ENCODE data around the gene SELENOF.

- no peak for TF ChIP-seq POLR2A (IDR thresholded peaks at IDR 0.05; ENCODE audit: low read length)
- TF ChIP-seq GATA1 (IDR thresholded peaks at IDR 0.05; ENCODE audit: low read depth, low read length) = no peak
These were observed 28.1 kb upstream of the SELENOF start for GRCh38 chr1:86942042-86942441.

Measured in erythroblast (primary cell).